Upper lobe of left lung (tissue), 6 donors: ENCODE data around the gene GPR146. TPM values are rescaled to one million over a fixed set of nuclear protein-coding genes. Genes with fewer than 3 reads are reported as not detected.
"Not testable (repeated sequence)": the region's sequence is repeated elsewhere in the genome, so short reads cannot be mapped to it uniquely, and the experiment has no call there.

ENCODE experiments used
- ATAC-seq, 2 donors: fragments of 200-7000 bp; cut with Tn5 transposase; one replicate each; pipeline ENCODE4 v1.9.1; 2022; ENCODE audit warnings: mild to moderate bottlenecking in 2 of 2, moderate library complexity in 2 of 2; ENCODE audit not compliant: low FRiP score in 2 of 2
- DNase-seq, 2 donors: peaks; one replicate each; pipeline ENCODE4 v3.0.0-alpha.2; 2019 to 2020
- H3K27ac ChIP-seq, 4 donors: fragments of 200-600 bp; sonication (generic); one replicate each; pipeline ENCODE4 v1.5.1; 2016 to 2019
- H3K27me3 ChIP-seq, 4 donors: fragments of 200-600 bp; sonication (generic); one replicate each; pipeline ENCODE4 v1.5.1; 2017 to 2019
- H3K36me3 ChIP-seq, 4 donors: fragments of 200-600 bp; sonication (generic); one replicate each; pipeline ENCODE4 v1.5.1; 2016 to 2019
- H3K4me1 ChIP-seq, 4 donors: fragments of 200-600 bp; sonication (generic); one replicate each; pipeline ENCODE4 v1.5.1; 2018 to 2019
- H3K4me3 ChIP-seq, 4 donors: fragments of 200-600 bp; sonication (generic); one replicate each; pipeline ENCODE4 v1.5.1; 2017 to 2019; ENCODE audit warnings: mild to moderate bottlenecking in 2 of 4, moderate library complexity in 1 of 4
- H3K9me3 ChIP-seq, 4 donors: fragments of 200-600 bp; sonication (generic); one replicate each; pipeline ENCODE4 v1.5.1; 2018 to 2019
- CTCF ChIP-seq, 6 experiments: fragments of 450-650 bp in 4 of 6; fragments of 200-600 bp in 2 of 6; sonication (generic) in 2 of 6; IDR thresholded peaks; one replicate each; pipeline ENCODE4 v1.5.1; 2016 to 2019; ENCODE audit warnings: antibody characterized with exemption in 6 of 6
- EP300 ChIP-seq, 4 donors: sonication (generic); formaldehyde crosslinking; IDR thresholded peaks; one replicate each; pipeline ENCODE4 v1.5.1; 2017; ENCODE audit warnings: antibody characterized with exemption in 4 of 4, control low read depth in 2 of 4
- POLR2A ChIP-seq, 4 donors: fragments of 450-650 bp; IDR thresholded peaks; one replicate each; pipeline ENCODE4 v1.5.1; 2016 to 2017; ENCODE audit warnings: antibody characterized with exemption in 4 of 4, mild to moderate bottlenecking in 2 of 4
- POLR2AphosphoS5 ChIP-seq, 2 donors: sonication (generic); formaldehyde crosslinking; IDR thresholded peaks; one replicate each; pipeline ENCODE4 v1.5.1; 2017; ENCODE audit warnings: antibody characterized with exemption in 2 of 2
- WGBS, 2 donors: methylation state at CpG; one replicate each; pipeline ENCODE4 v1.1.5; 2017 to 2018; 5-methylcytosine and 5-hydroxymethylcytosine counted together
- total RNA-seq, 6 donors: library from RNA; depleted of rRNA in 4 of 6; stranded (reverse); fragments of >200 nt in 4 of 6; gene quantifications; one replicate each; pipeline versions ENCODE4 v1.1.0 to v1.2.1, GENCODE V29; 2016 to 2021
- donor health status: DM: no; HTN: no; CAD: no; lungs with moderate emphysema.
- donor health status: DM: no; HTN: yes; CAD: no; lungs with severe emphysema.

GPR146 gene
- total RNA-seq, 6 donors from 2014 or later: 11.2 to 32.8 (median 28.9) TPM

DNA sequence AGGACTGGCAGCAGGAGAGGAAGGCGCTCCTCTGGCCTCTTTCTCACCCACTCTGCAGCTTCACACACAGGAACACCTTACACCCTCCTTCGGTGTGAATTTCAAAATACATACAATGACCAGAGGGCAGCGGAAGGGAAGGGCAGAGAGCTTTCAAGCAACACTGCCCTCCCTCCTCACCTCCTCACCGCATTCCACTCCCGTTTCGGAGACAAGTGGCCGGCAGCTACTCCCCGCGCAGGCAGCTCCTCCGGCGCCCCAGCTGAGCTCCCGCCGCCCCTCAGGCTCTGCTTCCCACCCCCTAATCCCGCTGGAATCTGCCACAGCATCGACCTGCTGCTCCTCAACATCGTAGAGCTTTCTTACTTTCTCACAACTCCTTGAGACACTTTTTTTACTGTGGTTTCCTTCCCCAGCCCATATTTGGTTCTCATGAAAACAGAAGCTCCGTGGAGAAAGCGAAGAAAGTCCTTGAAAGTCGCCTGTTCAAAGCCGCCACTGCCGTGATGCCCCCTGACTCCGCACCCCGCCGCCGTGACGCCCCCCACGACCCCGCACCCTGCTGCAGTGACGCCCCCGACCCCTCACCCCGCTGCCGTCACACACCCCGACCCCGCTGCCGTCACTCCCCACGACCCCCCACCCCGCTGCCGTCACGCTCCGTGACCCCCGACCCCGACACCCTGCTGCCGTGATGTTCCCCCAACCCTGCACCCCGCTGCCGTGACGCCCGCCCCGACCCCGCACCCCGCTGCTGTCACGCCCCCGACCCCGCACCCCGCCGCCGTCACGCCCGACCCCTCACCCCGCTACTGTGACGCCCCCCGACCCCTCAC lies 29.0 kb downstream of the GPR146 start:
- Histone ChIP-seq H3K27me3 (no peaks in the 10 kb centered on the region), H3K36me3 (no peaks in the 10 kb centered on the region), H3K27ac (no peak overlapping the region), H3K4me1 (peaks cover 13 to 23% (median 17%) of the 10 kb centered on the region in 4 donors), H3K9me3 (no peaks in the 10 kb centered on the region), H3K4me3 (no peak overlapping the region)
- TF ChIP-seq POLR2AphosphoS5 (IDR thresholded peaks at IDR 0.05) (no peak), EP300 (IDR thresholded peaks at IDR 0.05) (no peak), POLR2A (IDR thresholded peaks at IDR 0.05) (no peak), CTCF (IDR thresholded peaks at IDR 0.05) (no peak)
- DNase-seq (peak in 1 of 2 donors; percentile 58), ATAC-seq (no peak)
- WGBS, 2 donors: 45 to 46% methylated on average over 27 to 36 of the region's 61 CpGs

DNA sequence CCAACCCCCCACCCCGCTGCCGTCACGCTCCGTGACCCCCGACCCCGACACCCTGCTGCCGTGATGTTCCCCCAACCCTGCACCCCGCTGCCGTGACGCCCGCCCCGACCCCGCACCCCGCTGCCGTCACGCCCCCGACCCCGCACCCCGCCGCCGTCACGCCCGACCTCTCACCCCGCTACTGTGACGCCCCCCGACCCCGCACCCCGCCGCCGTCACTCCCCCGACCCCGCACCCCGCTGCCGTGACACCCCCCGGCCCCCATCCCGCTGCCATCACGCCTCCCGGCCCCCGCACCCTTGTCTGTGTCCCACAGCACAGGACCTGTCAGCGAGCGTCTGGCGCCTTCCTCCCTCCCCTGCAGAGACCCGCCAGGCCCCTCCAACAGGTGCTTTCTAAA lies 29.7 kb downstream of the GPR146 start:
- DNase-seq: peak in 1 of 2 donors; percentile 73
- not testable (repeated sequence) for ATAC-seq, H3K4me3 ChIP-seq, H3K36me3 ChIP-seq, H3K27ac ChIP-seq, H3K9me3 ChIP-seq, H3K27me3 ChIP-seq
- peaks cover 18 to 29% (median 21%) of the 10 kb centered on the region in 4 donors for H3K4me1 ChIP-seq
- 100% methylated on average over 1 of the region's 43 CpGs for WGBS, 2 donors

- H3K36me3 ChIP-seq: no peaks in the 10 kb centered on the region
- H3K4me1 ChIP-seq: peaks cover 21 to 30% (median 21%) of the 10 kb centered on the region in 4 donors
- H3K27ac ChIP-seq: no peak overlapping the region
- TF ChIP-seq POLR2AphosphoS5 (IDR thresholded peaks at IDR 0.05) (no peak), POLR2A (IDR thresholded peaks at IDR 0.05) (no peak), CTCF (IDR thresholded peaks at IDR 0.05) (no peak), EP300 (IDR thresholded peaks at IDR 0.05) (no peak)
- no peak overlapping the region for H3K4me3 ChIP-seq
- H3K27me3 ChIP-seq: no peaks in the 10 kb centered on the region
- ATAC-seq (no peak), DNase-seq (peak in 1 of 2 donors; percentile 74)
- H3K9me3 ChIP-seq: no peaks in the 10 kb centered on the region
- WGBS, 2 donors: 91 to 94% methylated on average over 20 to 30 of the region's 30 CpGs
Measured at GRCh38 chr7:1074593-1075431, 30.5 kb downstream of the GPR146 start.

DNA sequence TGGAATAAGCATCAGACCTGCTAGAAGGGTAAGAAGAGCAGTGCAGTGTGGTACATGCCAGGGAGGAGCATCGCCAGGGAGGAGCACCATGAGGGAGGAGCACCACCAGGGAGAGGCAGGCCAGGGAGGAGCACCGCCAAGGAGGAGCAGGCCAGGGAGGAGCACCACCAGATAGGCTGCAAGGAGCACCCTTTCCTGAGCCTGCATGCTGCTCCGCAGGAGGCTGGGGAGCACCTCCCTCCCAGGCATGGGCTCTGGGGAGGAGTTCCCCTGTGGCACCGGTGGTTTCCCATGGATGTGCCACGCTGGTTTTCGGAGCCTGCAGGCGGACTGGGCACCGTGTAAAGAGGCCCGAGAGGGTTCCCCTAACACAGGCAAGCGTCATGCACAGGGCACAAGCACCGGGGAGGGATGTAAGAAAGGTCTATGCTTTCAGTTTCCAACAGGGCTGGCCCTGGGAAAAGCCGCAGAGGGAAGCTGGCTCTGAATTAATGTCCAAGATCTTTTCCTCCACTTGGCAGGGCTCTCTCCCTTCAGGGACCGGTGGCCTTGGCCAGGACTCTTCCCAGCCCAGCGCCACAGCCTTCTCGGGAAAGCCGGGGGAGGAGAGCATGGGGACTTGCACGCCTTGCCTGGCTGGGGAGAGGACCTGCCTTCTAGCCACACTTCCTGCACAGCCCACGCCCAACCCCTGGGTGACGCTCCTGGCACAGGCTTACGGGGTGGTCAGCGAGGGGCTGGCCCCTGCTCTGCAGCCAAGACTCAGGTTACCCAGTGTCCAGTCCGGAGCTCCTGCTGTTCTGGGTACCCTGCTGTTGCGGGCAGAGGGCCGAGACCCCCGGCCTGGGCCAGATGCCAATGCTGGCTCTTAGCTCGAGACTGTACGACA lies 32.1 kb downstream of the GPR146 start:
- 74 to 92% methylated on average over 2 to 27 of the region's 27 CpGs for WGBS, 2 donors

More for the DNA sequence above, 32.1 kb downstream of the GPR146 start:
- peak in 1 of 2 donors; percentile 74 for DNase-seq
- peak in 1 of 2 donors; percentile 42 for ATAC-seq
- no peaks in the 10 kb centered on the region for H3K36me3 ChIP-seq
- no peaks in the 10 kb centered on the region for H3K9me3 ChIP-seq
- TF ChIP-seq CTCF (IDR thresholded peaks at IDR 0.05): no peak
- TF ChIP-seq EP300 (IDR thresholded peaks at IDR 0.05): no peak
- TF ChIP-seq POLR2A (IDR thresholded peaks at IDR 0.05): no peak
- no peak for TF ChIP-seq POLR2AphosphoS5 (IDR thresholded peaks at IDR 0.05)
- H3K4me1 ChIP-seq: peaks cover 28 to 39% (median 30%) of the 10 kb centered on the region in 4 donors
- no peaks in the 10 kb centered on the region for H3K27me3 ChIP-seq
- H3K27ac ChIP-seq: peak overlapping the region; percentile 72 to 86 (median 82)
- H3K4me3 ChIP-seq: no peak overlapping the region
